ENCODE measurements around the gene OTOP2. TPM values are rescaled to one million over a fixed set of nuclear protein-coding genes. Genes with fewer than 3 reads are reported as not detected.

OTOP2 gene
- total and polyA plus RNA-seq, 2 of the 8 experiments (the other 6 are each of a cell fraction or from before 2014, with no cell fraction given), result 0.23 TPM; not detected in 1

GRCh38 chr17:74937064-74938051 is 13.3 kb downstream of the OTOP2 start (continued):
- TF ChIP-seq CHD7 (IDR thresholded peaks at IDR 0.05; ENCODE audit: insufficient replicate concordance, low read length) (no peak), RBBP5 (IDR thresholded peaks at IDR 0.05; ENCODE audit: borderline replicate concordance, low read depth, low read length) (no peak), POU5F1 (IDR thresholded peaks at IDR 0.05; ENCODE audit: low read depth, low read length) (no peak), KDM1A (IDR thresholded peaks at IDR 0.05; ENCODE audit: borderline replicate concordance, low read length) (no peak), POLR2A (IDR thresholded peaks at IDR 0.05; ENCODE audit: control extremely low read depth in 1 of 2, low read depth in 2 of 2, low read length in 2 of 2) (no peak), RNF2 (IDR thresholded peaks at IDR 0.05; ENCODE audit: borderline replicate concordance, low read depth, low read length, missing control alignments, poor library complexity, severe bottlenecking) (no peak), SIRT6 (IDR thresholded peaks at IDR 0.05; ENCODE audit: low read length) (no peak), YY1 (IDR thresholded peaks at IDR 0.05; ENCODE audit: low read depth, low read length) (no peak), GTF2F1 (IDR thresholded peaks at IDR 0.05; ENCODE audit: borderline replicate concordance, low read depth, low read length) (no peak), JUN (IDR thresholded peaks at IDR 0.05; ENCODE audit: low read depth, low read length) (no peak)
